ENCODE measurements around the gene INO80.
A peak's percentile ranks its signal among the peaks of the same experiment; 100 is the strongest.
"Not testable (repeated sequence)": the region's sequence is repeated elsewhere in the genome, so short reads cannot be mapped to it uniquely, and the experiment has no call there.

Gene INO80

DNA sequence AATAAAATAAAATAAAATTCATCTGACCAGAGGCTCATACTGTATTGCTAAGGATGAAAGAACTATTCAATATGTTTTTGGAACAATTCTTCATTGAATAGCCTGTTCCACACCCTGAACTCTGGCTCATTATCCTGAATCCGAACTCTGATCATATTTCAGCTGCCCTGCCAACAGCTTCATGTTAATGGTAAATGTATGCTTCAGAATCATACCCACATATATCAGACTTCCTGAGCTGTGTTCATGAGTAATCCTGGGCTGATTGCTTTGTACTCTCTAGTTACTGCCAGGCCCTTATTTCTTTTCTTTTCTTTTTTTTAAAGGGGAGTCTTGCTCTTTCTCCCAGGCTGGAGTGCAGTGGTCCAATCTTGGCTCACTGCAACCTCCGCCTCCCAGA lies 11.8 kb downstream of the INO80 start:
- DNase-seq (ENCODE audit: low read depth, low spot score), result no peak
- peaks cover 9% of the 10 kb centered on the region for H3K36me3 ChIP-seq (ENCODE audit: insufficient read depth, low read length)
- TF ChIP-seq POLR2AphosphoS5 (IDR thresholded peaks at IDR 0.05; ENCODE audit: borderline replicate concordance, low read depth, low read length), result no peak
- no peak for TF ChIP-seq FOXP2 (optimal IDR thresholded peaks at IDR 0.05; ENCODE audit: control extremely low read depth, extremely low read length, insufficient read depth)
- no peak for TF ChIP-seq EZH2 (IDR thresholded peaks at IDR 0.05)
- no peak overlapping the region for H3K4me3 ChIP-seq
- no peaks in the 10 kb centered on the region for H3K9me3 ChIP-seq (ENCODE audit: low read depth, low read length)
- H3K9ac ChIP-seq (ENCODE audit: insufficient read length), result no peak overlapping the region
- no peak overlapping the region for H3K27ac ChIP-seq

DNA sequence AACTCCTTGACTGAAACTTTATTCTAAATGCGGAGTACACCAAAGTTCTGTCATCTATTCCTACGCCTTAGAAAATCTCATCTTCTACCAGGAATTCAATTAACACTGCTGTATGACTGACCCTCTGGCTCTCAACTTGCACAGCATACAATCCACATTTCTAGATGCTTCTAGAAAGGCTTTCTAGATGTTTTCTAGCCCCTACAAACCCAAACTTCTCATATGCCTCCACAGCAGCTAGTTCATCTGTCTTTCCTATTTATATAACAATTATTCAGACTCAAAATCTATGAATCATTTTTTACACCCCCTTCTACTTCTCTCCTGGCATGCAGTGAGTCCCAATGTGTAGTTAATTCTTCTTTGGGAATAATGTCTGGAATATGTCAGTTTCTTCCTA lies 13.2 kb downstream of the INO80 start:
- Histone ChIP-seq H3K27ac (0 out of 2 replicates have a peak overlapping the region, but pooled peaks have one; percentile 6), H3K9me3 (ENCODE audit: low read depth, low read length) (no peaks in the 10 kb centered on the region), H3K9ac (ENCODE audit: insufficient read length) (no peak overlapping the region), H3K4me3 (no peak overlapping the region), H3K36me3 (ENCODE audit: insufficient read depth, low read length) (peaks cover 8% of the 10 kb centered on the region)
- DNase-seq (ENCODE audit: low read depth, low spot score), result no peak
- TF ChIP-seq FOXP2 (optimal IDR thresholded peaks at IDR 0.05; ENCODE audit: control extremely low read depth, extremely low read length, insufficient read depth) (no peak), EZH2 (IDR thresholded peaks at IDR 0.05) (no peak), POLR2AphosphoS5 (IDR thresholded peaks at IDR 0.05; ENCODE audit: borderline replicate concordance, low read depth, low read length) (no peak)

DNA sequence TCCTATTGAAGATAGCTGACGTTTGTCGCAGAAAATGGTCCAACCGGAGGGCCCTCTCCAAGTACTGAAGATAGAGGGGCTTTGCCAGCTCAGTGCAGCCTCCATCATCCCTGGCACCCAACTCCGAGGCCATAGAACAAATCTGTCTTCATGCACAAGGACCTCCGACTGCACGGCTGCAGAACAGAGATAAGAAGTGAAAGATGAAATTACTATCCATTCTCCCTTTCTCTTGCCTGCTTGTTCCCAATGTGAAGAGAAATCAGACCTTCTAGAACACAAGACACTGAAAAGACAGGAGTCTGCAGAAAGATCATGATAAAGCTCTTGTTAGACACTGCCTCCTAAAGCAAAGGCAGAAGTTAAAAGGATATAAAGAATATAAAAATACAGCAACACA lies 19.9 kb downstream of the INO80 start:
- no peak for TF ChIP-seq EZH2 (IDR thresholded peaks at IDR 0.05)
- no peak for TF ChIP-seq FOXP2 (optimal IDR thresholded peaks at IDR 0.05; ENCODE audit: control extremely low read depth, extremely low read length, insufficient read depth)
- no peak for TF ChIP-seq POLR2AphosphoS5 (IDR thresholded peaks at IDR 0.05; ENCODE audit: borderline replicate concordance, low read depth, low read length)
- H3K36me3 ChIP-seq (ENCODE audit: insufficient read depth, low read length), result peaks cover 67% of the 10 kb centered on the region
- H3K9me3 ChIP-seq (ENCODE audit: low read depth, low read length), result no peaks in the 10 kb centered on the region
- no peak overlapping the region for H3K4me3 ChIP-seq
- H3K27ac ChIP-seq, result no peak overlapping the region
- no peak for DNase-seq (ENCODE audit: low read depth, low spot score)
- no peak overlapping the region for H3K9ac ChIP-seq (ENCODE audit: insufficient read length)

DNA sequence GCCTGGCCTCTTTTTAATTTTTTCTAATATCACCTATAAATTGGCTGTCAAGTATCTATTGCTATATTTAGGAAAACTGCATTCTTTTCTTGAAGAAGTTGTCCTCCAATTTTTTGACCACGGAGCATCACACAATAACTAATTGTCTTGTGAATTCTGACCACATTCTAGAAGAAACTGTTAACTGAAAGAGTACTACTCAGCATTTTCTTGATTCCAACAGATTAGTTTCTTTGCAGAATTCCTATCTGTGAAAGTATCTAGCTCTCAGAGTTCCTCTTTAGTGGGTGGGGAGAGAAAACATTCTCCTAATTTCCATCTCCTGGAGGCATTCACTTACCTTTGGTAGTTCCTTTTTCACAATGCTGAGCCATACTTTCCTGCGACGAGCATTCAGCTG lies 31.1 kb downstream of the INO80 start:
- Histone ChIP-seq H3K27ac (no peak overlapping the region), H3K36me3 (ENCODE audit: insufficient read depth, low read length) (peaks cover 87% of the 10 kb centered on the region), H3K9ac (ENCODE audit: insufficient read length) (no peak overlapping the region), H3K4me3 (no peak overlapping the region), H3K9me3 (ENCODE audit: low read depth, low read length) (no peaks in the 10 kb centered on the region)
- no peak for TF ChIP-seq EZH2 (IDR thresholded peaks at IDR 0.05)
- no peak for TF ChIP-seq FOXP2 (optimal IDR thresholded peaks at IDR 0.05; ENCODE audit: control extremely low read depth, extremely low read length, insufficient read depth)
- no peak for TF ChIP-seq POLR2AphosphoS5 (IDR thresholded peaks at IDR 0.05; ENCODE audit: borderline replicate concordance, low read depth, low read length)
- no peak for DNase-seq (ENCODE audit: low read depth, low spot score)

DNA sequence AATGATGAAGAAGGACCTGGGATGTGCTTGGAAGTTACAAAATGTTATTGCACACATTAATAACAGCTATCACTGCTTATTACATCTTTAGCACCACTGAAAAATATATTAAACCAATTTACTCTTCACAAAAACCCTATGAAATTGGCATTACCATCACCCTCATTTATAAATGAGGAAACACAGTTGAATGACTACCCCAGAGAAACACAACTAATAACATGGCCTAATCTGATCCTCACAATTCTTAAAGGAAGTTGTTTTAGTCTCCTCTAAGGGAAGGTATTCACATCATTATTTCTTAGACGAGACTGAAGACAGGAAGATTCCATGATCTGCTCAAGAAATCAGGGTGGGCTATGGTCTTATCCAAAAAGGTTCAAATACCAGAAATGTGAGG lies 35.9 kb downstream of the INO80 start:
- no peak overlapping the region for H3K27ac ChIP-seq
- H3K36me3 ChIP-seq (ENCODE audit: insufficient read depth, low read length), result peaks cover 91% of the 10 kb centered on the region
- no peak overlapping the region for H3K4me3 ChIP-seq

DNA sequence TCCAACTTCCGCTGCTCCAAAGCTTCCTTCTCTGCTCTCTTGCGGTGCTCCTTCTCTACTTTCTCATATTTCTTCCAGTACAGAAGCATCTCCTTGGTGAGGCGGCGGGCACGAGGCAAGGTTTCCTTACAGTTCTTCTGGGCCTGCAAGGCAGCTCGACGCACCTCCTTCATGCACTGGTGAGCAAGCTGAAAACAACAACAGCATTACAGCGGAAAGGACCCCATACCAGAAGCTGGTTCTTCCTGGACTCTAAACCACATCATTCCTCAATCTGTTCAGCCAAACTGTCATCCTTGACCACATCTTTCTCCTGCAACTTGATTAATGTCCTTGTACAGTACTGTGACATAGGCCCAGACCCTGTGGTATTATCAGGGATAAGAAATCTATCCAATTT lies 36.4 kb downstream of the INO80 start:
- Histone ChIP-seq H3K4me3 (no peak overlapping the region), H3K36me3 (ENCODE audit: insufficient read depth, low read length) (peaks cover 91% of the 10 kb centered on the region), H3K9me3 (ENCODE audit: low read depth, low read length) (no peaks in the 10 kb centered on the region), H3K9ac (ENCODE audit: insufficient read length) (no peak overlapping the region), H3K27ac (no peak overlapping the region)
- DNase-seq (ENCODE audit: low read depth, low spot score), result no peak
- TF ChIP-seq POLR2AphosphoS5 (IDR thresholded peaks at IDR 0.05; ENCODE audit: borderline replicate concordance, low read depth, low read length) (no peak), FOXP2 (optimal IDR thresholded peaks at IDR 0.05; ENCODE audit: control extremely low read depth, extremely low read length, insufficient read depth) (no peak), EZH2 (IDR thresholded peaks at IDR 0.05) (no peak)

More for the DNA sequence above, 35.9 kb downstream of the INO80 start:
- TF ChIP-seq POLR2AphosphoS5 (IDR thresholded peaks at IDR 0.05; ENCODE audit: borderline replicate concordance, low read depth, low read length) (no peak), FOXP2 (optimal IDR thresholded peaks at IDR 0.05; ENCODE audit: control extremely low read depth, extremely low read length, insufficient read depth) (no peak), EZH2 (IDR thresholded peaks at IDR 0.05) (no peak)
- no peak for DNase-seq (ENCODE audit: low read depth, low spot score)
- Histone ChIP-seq H3K9me3 (ENCODE audit: low read depth, low read length) (no peaks in the 10 kb centered on the region), H3K9ac (ENCODE audit: insufficient read length) (no peak overlapping the region)

DNA sequence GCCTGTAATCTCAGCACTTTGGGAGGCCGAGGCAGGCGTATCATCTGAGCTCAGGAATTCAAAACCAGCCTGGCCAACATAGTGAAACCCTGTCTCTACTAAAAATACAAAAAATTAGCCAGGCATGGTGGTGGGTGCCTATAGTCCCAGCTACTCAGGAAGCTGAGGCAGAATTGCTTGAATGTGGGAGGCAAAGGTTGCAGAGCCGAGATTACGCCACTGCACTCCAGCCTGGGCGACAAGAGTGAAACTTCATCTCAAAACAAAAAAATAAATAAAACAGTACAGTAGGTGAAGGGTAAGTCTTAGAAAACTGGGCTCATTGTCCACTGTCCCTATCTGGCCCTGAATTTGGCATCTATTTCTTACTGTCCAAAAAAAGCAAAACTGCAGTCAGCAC lies 37.2 kb downstream of the INO80 start:
- peaks cover 94% of the 10 kb centered on the region for H3K36me3 ChIP-seq (ENCODE audit: insufficient read depth, low read length)
- not testable (repeated sequence) for H3K9ac ChIP-seq (ENCODE audit: insufficient read length)

DNA sequence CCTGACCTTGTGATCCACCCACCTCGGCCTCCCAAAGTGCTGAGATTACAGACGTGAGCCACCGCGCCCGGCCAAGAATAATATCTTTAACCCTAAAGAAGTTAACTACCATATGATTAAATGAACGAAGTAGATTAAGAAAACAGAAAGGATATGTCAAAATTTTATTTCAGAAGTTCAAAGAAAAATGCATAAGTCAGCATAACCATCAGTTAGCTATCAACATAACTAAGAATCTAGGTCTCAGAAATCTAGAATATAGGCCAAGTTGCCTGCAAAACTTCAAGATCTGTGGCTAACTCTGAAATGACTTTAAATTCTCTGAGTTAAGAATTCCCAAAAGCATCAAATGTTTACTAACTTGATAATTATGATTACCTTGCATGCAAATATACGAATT lies 38.0 kb downstream of the INO80 start:
- TF ChIP-seq POLR2AphosphoS5 (IDR thresholded peaks at IDR 0.05; ENCODE audit: borderline replicate concordance, low read depth, low read length) (no peak), EZH2 (IDR thresholded peaks at IDR 0.05) (no peak), FOXP2 (optimal IDR thresholded peaks at IDR 0.05; ENCODE audit: control extremely low read depth, extremely low read length, insufficient read depth) (no peak)
- H3K9me3 ChIP-seq (ENCODE audit: low read depth, low read length), result no peaks in the 10 kb centered on the region
- no peak overlapping the region for H3K27ac ChIP-seq
- DNase-seq (ENCODE audit: low read depth, low spot score), result no peak
- H3K36me3 ChIP-seq (ENCODE audit: insufficient read depth, low read length), result peaks cover 94% of the 10 kb centered on the region
- no peak overlapping the region for H3K4me3 ChIP-seq
- H3K9ac ChIP-seq (ENCODE audit: insufficient read length), result no peak overlapping the region

More for the DNA sequence above, 37.2 kb downstream of the INO80 start:
- not testable (repeated sequence) for H3K4me3 ChIP-seq; H3K9me3 ChIP-seq (ENCODE audit: low read depth, low read length); DNase-seq (ENCODE audit: low read depth, low spot score); H3K27ac ChIP-seq

DNA sequence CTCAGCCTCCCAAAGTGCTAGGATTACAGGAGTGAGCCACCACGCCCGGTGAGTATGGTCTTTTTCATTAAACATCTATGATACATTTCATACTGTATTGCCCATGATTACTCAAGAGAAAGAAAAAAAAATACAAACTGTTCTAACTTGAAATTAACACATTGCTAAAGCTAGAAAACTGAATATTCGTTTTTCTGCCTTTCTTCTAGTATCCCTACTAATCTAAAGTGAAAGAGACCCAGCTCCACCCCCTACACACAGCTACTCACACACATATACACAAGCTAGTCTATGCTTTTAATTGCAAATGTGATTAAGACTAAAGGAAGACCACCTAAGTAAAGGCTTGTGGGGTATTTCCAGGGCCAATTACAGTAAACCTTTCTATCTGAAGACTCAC lies 43.1 kb downstream of the INO80 start:
- no peak for DNase-seq (ENCODE audit: low read depth, low spot score)
- Histone ChIP-seq H3K4me3 (no peak overlapping the region), H3K9ac (ENCODE audit: insufficient read length) (no peak overlapping the region), H3K9me3 (ENCODE audit: low read depth, low read length) (no peaks in the 10 kb centered on the region), H3K36me3 (ENCODE audit: insufficient read depth, low read length) (peaks cover 86% of the 10 kb centered on the region), H3K27ac (no peak overlapping the region)
- no peak for TF ChIP-seq FOXP2 (optimal IDR thresholded peaks at IDR 0.05; ENCODE audit: control extremely low read depth, extremely low read length, insufficient read depth)
- TF ChIP-seq POLR2AphosphoS5 (IDR thresholded peaks at IDR 0.05; ENCODE audit: borderline replicate concordance, low read depth, low read length), result no peak
- TF ChIP-seq EZH2 (IDR thresholded peaks at IDR 0.05), result no peak
